H1 (cell line): ENCODE data around the gene TTYH2. TPM values are rescaled to one million over a fixed set of nuclear protein-coding genes. Genes with fewer than 3 reads are reported as not detected.
A peak's percentile ranks its signal among the peaks of the same experiment; 100 is the strongest.

Source experiments
- CTCF ChIA-PET: fragments of 300-600 bp; sonication (Branson Sonifier 250); formaldehyde crosslinking; loops from one replicate; lab custom pipeline; 2021; ENCODE audit not compliant: partially characterized antibody; lab: Charles Lee
- POLR2A ChIA-PET: fragments of 300-600 bp; sonication (Branson Sonifier 250); formaldehyde crosslinking; loops from one replicate; lab custom pipeline; 2021; ENCODE audit warnings: inconsistent platforms; ENCODE audit not compliant: partially characterized antibody; lab: Charles Lee
- DNase-seq, 2 experiments: peaks; one replicate each; pipeline versions ENCODE4 v3.0.0 to v3.0.0-alpha.2; 2010 to 2022; ENCODE audit warnings: low spot score in 2 of 2, low read depth in 1 of 2, mixed read lengths in 1 of 2
- FAIRE-seq: peaks from 2 replicates; lab custom pipeline; 2011; peaks lifted over from hg19 to GRCh38; lab: Jason Lieb, UNC
- H2AFZ ChIP-seq: 2 replicates; pipeline ENCODE4 v1.8.1; 2012; ENCODE audit warnings: low read length, inconsistent platforms
- H2AK5ac ChIP-seq: 2 replicates; pipeline ENCODE4 v1.6.1; 2013; ENCODE audit warnings: low read depth, low read length
- H2BK120ac ChIP-seq: replicated peaks from 2 replicates; pipeline ENCODE3; 2013; ENCODE audit warnings: low read depth, low read length, inconsistent platforms
- H2BK12ac ChIP-seq: 2 replicates; pipeline ENCODE4 v1.6.1; 2013; ENCODE audit warnings: low read depth, low read length
- H2BK15ac ChIP-seq: 2 replicates; pipeline ENCODE4 v1.6.1; 2013; ENCODE audit warnings: low read length
- H2BK20ac ChIP-seq: 2 replicates; pipeline ENCODE4 v1.6.1; 2013; ENCODE audit warnings: low read length
- H2BK5ac ChIP-seq: 2 replicates; pipeline ENCODE4 v1.6.1; 2013; ENCODE audit warnings: low read depth, low read length
- H3K14ac ChIP-seq: 2 replicates; pipeline ENCODE4 v1.6.1; 2013; ENCODE audit warnings: inconsistent platforms; ENCODE audit not compliant: insufficient read length
- H3K18ac ChIP-seq: 2 replicates; pipeline ENCODE4 v1.6.1; 2013; ENCODE audit warnings: low read length; ENCODE audit errors: extremely low read depth
- H3K23ac ChIP-seq: 2 replicates; pipeline ENCODE4 v1.6.1; 2013; ENCODE audit warnings: inconsistent platforms; ENCODE audit not compliant: insufficient read length
- H3K23me2 ChIP-seq: 2 replicates; pipeline ENCODE4 v1.6.1; 2013; ENCODE audit warnings: low read depth, low read length
- H3K27ac ChIP-seq: 2 replicates; pipeline ENCODE4 v1.6.1; 2011; ENCODE audit warnings: low read depth, low read length, inconsistent platforms
- H3K27me3 ChIP-seq, 4 experiments: replicated peaks in 1 of 4; 1 replicate in 1 of 4; 2 replicates in 3 of 4; pipeline versions ENCODE4 v1.6.1 to v1.8.1; 2011 to 2013; ENCODE audit warnings: low read length in 3 of 4, mild to moderate bottlenecking in 3 of 4, inconsistent platforms in 2 of 4, mixed read lengths in 2 of 4, moderate library complexity in 1 of 4; ENCODE audit not compliant: control insufficient read depth in 3 of 4, insufficient read depth in 3 of 4; ENCODE audit errors: extremely low read depth in 1 of 4
- H3K36me3 ChIP-seq, 4 experiments: 2 replicates each; pipeline versions ENCODE4 v1.6.1 to v1.8.1; 2011 to 2013; ENCODE audit warnings: mild to moderate bottlenecking in 4 of 4, low read length in 3 of 4, moderate library complexity in 2 of 4, control low read depth in 1 of 4, inconsistent platforms in 1 of 4; ENCODE audit not compliant: insufficient read depth in 4 of 4, control insufficient read depth in 2 of 4
- H3K4ac ChIP-seq: replicated peaks from 2 replicates; pipeline ENCODE3; 2013; ENCODE audit warnings: low read length, low read depth, mixed read lengths, inconsistent platforms; ENCODE audit not compliant: insufficient read length
- H3K4me1 ChIP-seq, 4 experiments: replicated peaks in 1 of 4; 1 replicate in 1 of 4; 2 replicates in 3 of 4; pipeline versions ENCODE4 v1.6.1 to v1.8.1; 2011 to 2013; ENCODE audit warnings: low read length in 3 of 4, inconsistent platforms in 2 of 4, mixed read lengths in 1 of 4; ENCODE audit not compliant: insufficient read depth in 4 of 4, control insufficient read depth in 3 of 4
- H3K4me2 ChIP-seq, 2 experiments: 2 replicates each; pipeline versions ENCODE4 v1.6.1 to v1.8.1; 2011 to 2013; ENCODE audit warnings: low read depth in 2 of 2, low read length in 2 of 2, control low read depth in 1 of 2, inconsistent platforms in 1 of 2, mild to moderate bottlenecking in 1 of 2; ENCODE audit not compliant: insufficient read depth in 1 of 2
- H3K4me3 ChIP-seq, 4 experiments: fragments of 200-600, 300-600 bp in 1 of 4; sonication (generic), shearing (Covaris generic), sonication (Bioruptor Twin) in 1 of 4; 2 replicates each; pipeline versions ENCODE4 v1.5.1 to v1.8.1; 2011 to 2016; ENCODE audit warnings: low read length in 4 of 4, low read depth in 3 of 4, control low read depth in 2 of 4, inconsistent platforms in 2 of 4, mild to moderate bottlenecking in 2 of 4, mixed read lengths in 1 of 4, moderate library complexity in 1 of 4; ENCODE audit not compliant: insufficient read depth in 2 of 4; ENCODE audit errors: extremely low read depth in 1 of 4
- H3K56ac ChIP-seq: replicated peaks from 2 replicates; pipeline ENCODE3; 2013; ENCODE audit warnings: low read depth, mild to moderate bottlenecking, mixed read lengths, low read length, inconsistent platforms; ENCODE audit not compliant: insufficient read length
- H3K79me1 ChIP-seq: 2 replicates; pipeline ENCODE4 v1.6.1; 2013; ENCODE audit warnings: low read depth, low read length, control low read depth
- H3K79me2 ChIP-seq, 2 experiments: 2 replicates each; pipeline versions ENCODE4 v1.6.1 to v1.8.1; 2012 to 2013; ENCODE audit warnings: low read length in 2 of 2, mild to moderate bottlenecking in 2 of 2, inconsistent platforms in 1 of 2; ENCODE audit not compliant: insufficient read depth in 2 of 2, control insufficient read depth in 1 of 2
- H3K9ac ChIP-seq, 4 experiments: replicated peaks in 1 of 4; 1 replicate in 1 of 4; 2 replicates in 3 of 4; pipeline versions ENCODE4 v1.6.1 to v1.8.1; 2011 to 2013; ENCODE audit warnings: low read depth in 3 of 4, low read length in 3 of 4, control low read depth in 2 of 4, mild to moderate bottlenecking in 2 of 4, moderate library complexity in 2 of 4, inconsistent platforms in 1 of 4; ENCODE audit errors: extremely low read depth in 1 of 4
- H3K9me3 ChIP-seq, 2 experiments: 2 replicates each; pipeline versions ENCODE4 v1.6.1 to v1.8.1; 2012 to 2013; ENCODE audit warnings: mild to moderate bottlenecking in 2 of 2, moderate library complexity in 2 of 2, control low read depth in 1 of 2, inconsistent platforms in 1 of 2, low read depth in 1 of 2, low read length in 1 of 2, mixed read lengths in 1 of 2; ENCODE audit not compliant: insufficient read depth in 2 of 2
- H4K20me1 ChIP-seq, 2 experiments: replicated peaks in 1 of 2; 2 replicates each; pipeline versions ENCODE3 to v1.8.1; 2011 to 2013; ENCODE audit warnings: inconsistent platforms in 2 of 2, low read length in 2 of 2, mild to moderate bottlenecking in 1 of 2; ENCODE audit not compliant: insufficient read depth in 2 of 2, control insufficient read depth in 1 of 2
- H4K5ac ChIP-seq: 2 replicates; pipeline ENCODE4 v1.6.1; 2013; ENCODE audit warnings: low read length, low read depth, mixed read lengths, inconsistent platforms; ENCODE audit not compliant: insufficient read length
- H4K8ac ChIP-seq: 2 replicates; pipeline ENCODE4 v1.8.0; 2013; ENCODE audit warnings: mild to moderate bottlenecking, moderate library complexity, low read length, inconsistent platforms; ENCODE audit not compliant: insufficient read depth; ENCODE audit errors: extremely low read depth
- H4K91ac ChIP-seq: replicated peaks from 2 replicates; pipeline ENCODE3; 2013; ENCODE audit warnings: low read length, mixed read lengths, inconsistent platforms; ENCODE audit not compliant: insufficient read length
- BACH1 ChIP-seq: IDR thresholded peaks from 2 replicates; pipeline ENCODE4 v1.6.1; 2012; ENCODE audit warnings: low read length, improper control_type of control experiment
- CHD2 ChIP-seq: IDR thresholded peaks from 2 replicates; pipeline ENCODE4 v1.6.1; 2012; ENCODE audit warnings: low read length, improper control_type of control experiment
- CREB1 ChIP-seq: IDR thresholded peaks from 2 replicates; pipeline ENCODE4 v1.6.1; 2012; ENCODE audit warnings: inconsistent platforms
- JUND ChIP-seq: IDR thresholded peaks from 2 replicates; pipeline ENCODE4 v1.6.1; 2011; ENCODE audit warnings: mild to moderate bottlenecking, improper control_type of control experiment, low read length
- KDM1A ChIP-seq: fragments of 200-600, 300-600 bp; sonication (generic); IDR thresholded peaks from 2 replicates; pipeline ENCODE4 v1.7.1; 2016; ENCODE audit warnings: mild to moderate bottlenecking, low read length, borderline replicate concordance
- NRF1 ChIP-seq: IDR thresholded peaks from 2 replicates; pipeline ENCODE4 v1.6.1; 2011; ENCODE audit warnings: mild to moderate bottlenecking, low read depth, low read length, improper control_type of control experiment
- PHF8 ChIP-seq: fragments of 200-600 bp; sonication (generic); conservative IDR thresholded peaks from 2 replicates; pipeline ENCODE4 v1.7.1; 2012; ENCODE audit warnings: low read depth, mild to moderate bottlenecking, inconsistent platforms, low read length, moderate library complexity
- TAF1 ChIP-seq: IDR thresholded peaks from 2 replicates; pipeline ENCODE4 v1.6.1; 2011; ENCODE audit warnings: mild to moderate bottlenecking, low read depth, low read length
- WGBS, 2 experiments: shearing (Covaris generic) in 1 of 2; methylation state at CpG; one replicate each; pipeline versions ENCODE4 v1.1.6 to v1.1.7; 2013 to 2015; ENCODE audit warnings: low lambda C conversion rate in 2 of 2, mixed read lengths in 2 of 2, inconsistent platforms in 1 of 2, low coverage in 1 of 2, missing lambda C conversion rate in 1 of 2; ENCODE audit not compliant: insufficient replicate concordance in 2 of 2, insufficient coverage in 1 of 2, insufficient read length in 1 of 2; ENCODE audit errors: extremely low coverage in 1 of 2, missing lambda C conversion rate in 1 of 2; 5-methylcytosine and 5-hydroxymethylcytosine counted together
- polyA plus RNA-seq, 7 experiments: library from polyadenylated mRNA; depleted of rRNA in 3 of 7; stranded (reverse) in 5 of 7; unstranded in 2 of 7; fragments of >200 nt in 5 of 7; fragments of 200-250 nt in 2 of 7; gene quantifications; 1 replicate in 5 of 7; 2 replicates in 1 of 7; 4 replicates in 1 of 7; pipeline versions ENCODE4 v1.2.1 to v1.2.3, GENCODE V29; 2011 to 2013; ENCODE audit warnings: missing spikeins in 2 of 7, mixed read lengths in 2 of 7
- total RNA-seq: library from RNA; stranded (reverse); fragmentation: NEBNext Ultra II Directional; extraction: Animal tissue kit (Norgen Biotek cat#: 25700); gene quantifications from 2 replicates; pipeline ENCODE4 v1.2.1, GENCODE V29; 2021

Gene TTYH2
- total and polyA plus RNA-seq, 2 of the 8 experiments (the other 6 are each of a cell fraction or from before 2014, with no cell fraction given): 3.2 to 9.2 TPM

DNA sequence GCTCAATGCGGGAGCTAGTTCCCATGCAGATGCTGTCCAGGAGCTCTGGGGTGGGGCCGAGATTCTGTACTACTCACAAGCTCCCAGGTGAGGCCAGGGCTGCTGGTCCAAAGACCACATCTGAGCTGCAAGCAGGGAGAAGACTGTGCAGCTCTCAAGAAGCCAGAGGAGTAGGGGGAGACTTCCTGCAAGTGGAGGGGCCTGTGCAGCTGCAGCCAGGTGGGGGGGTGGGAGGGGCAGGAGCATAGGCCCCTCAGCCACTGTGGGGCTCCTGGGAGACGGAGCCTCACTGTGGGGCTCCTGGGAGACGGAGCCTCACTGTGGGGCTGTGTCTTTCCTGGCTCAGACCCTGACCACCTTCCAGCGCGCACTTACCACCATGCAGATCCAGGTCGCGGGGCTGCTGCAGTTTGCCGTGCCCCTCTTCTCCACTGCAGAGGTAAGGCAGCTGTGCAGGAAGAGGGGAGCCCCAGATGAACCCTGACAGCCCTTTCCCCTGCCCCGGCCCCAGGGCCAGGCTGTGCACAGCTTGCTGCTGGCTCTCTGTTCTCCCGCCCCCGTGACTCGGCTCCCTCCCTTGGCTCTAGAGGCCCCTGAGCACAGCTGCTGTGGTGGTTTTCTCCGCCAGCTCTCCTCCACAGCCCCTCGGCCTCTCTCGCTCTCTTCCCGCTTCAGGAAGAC lies 36.4 kb downstream of the TTYH2 start:
- 0 out of 4 replicates have a peak, but pooled peaks cover 0 to 4% of the 10 kb centered on the region in 2 experiments for H3K9me3 ChIP-seq
- H3K36me3 ChIP-seq: no peaks in the 10 kb centered on the region
- no peak overlapping the region for H2AFZ ChIP-seq
- H3K27me3 ChIP-seq: no peaks in the 10 kb centered on the region
- CTCF ChIA-PET: interaction anchor here (0.7 to 1.6 kb wide), 7 partner anchors 8 to 114 kb away, joined by 3 to 7 read pairs (median 4); partner anchors contain the start of genes DNAI2 and TTYH2
- H3K4ac ChIP-seq: no peak overlapping the region
- FAIRE-seq (no peak), DNase-seq (no peak)
- 0 out of 2 replicates have a peak overlapping the region, but pooled peaks have one; percentile 32 for H3K18ac ChIP-seq
- H3K4me1 ChIP-seq: peaks cover 3 to 24% (median 10%) of the 10 kb centered on the region in 4 experiments
- H2BK5ac ChIP-seq: no peak overlapping the region
- H3K23ac ChIP-seq: no peak overlapping the region
- WGBS, 2 experiments: 87% methylated on average over 9 of the region's 17 CpGs; no CpG with 5 or more reads in 1 of the 2 experiments
- H2BK15ac ChIP-seq: 0 out of 2 replicates have a peak overlapping the region, but pooled peaks have one; percentile 46
- H3K27ac ChIP-seq: no peak overlapping the region
- H3K14ac ChIP-seq: no peak overlapping the region
- POLR2A ChIA-PET: interaction anchor here (0.7 to 1.8 kb wide), 4 partner anchors 9 to 46 kb away, joined by 3 to 11 read pairs (median 4); partner anchors contain the start of gene RPL38
- no peak overlapping the region for H3K9ac ChIP-seq
- no peak overlapping the region for H2BK12ac ChIP-seq
- no peak overlapping the region for H3K4me3 ChIP-seq
- peak overlapping the region; percentile 63 for H4K91ac ChIP-seq
- H3K79me1 ChIP-seq: no peaks in the 10 kb centered on the region
- H4K20me1 ChIP-seq: peaks cover 0 to 4% of the 10 kb centered on the region in 2 experiments
- no peak overlapping the region; a peak in 1 of 4 replicates for H3K4me2 ChIP-seq
- H4K5ac ChIP-seq: peak overlapping the region; percentile 40
- no peak overlapping the region for H3K56ac ChIP-seq
- 0 out of 2 replicates have a peak overlapping the region, but pooled peaks have one; percentile 53 for H4K8ac ChIP-seq
- peak overlapping the region; percentile 90; the same call in 1 of the 2 replicates for H2BK20ac ChIP-seq
- no peaks in the 10 kb centered on the region for H3K23me2 ChIP-seq
- H3K79me2 ChIP-seq: no peaks in the 10 kb centered on the region
- TF ChIP-seq PHF8 (no peak), CREB1 (no peak), BACH1 (no peak), CHD2 (no peak), JUND (no peak), KDM1A (no peak), NRF1 (no peak), TAF1 (no peak)
- TF ChIP-seq, all 59 proteins: peak for 0
- H2AK5ac ChIP-seq: peak overlapping the region; percentile 24; the same call in 1 of the 2 replicates
- no peak overlapping the region for H2BK120ac ChIP-seq
